Spleen (tissue), 11 donors: ENCODE measurements around the gene FARP1. TPM values are rescaled to one million over a fixed set of nuclear protein-coding genes. Genes with fewer than 3 reads are reported as not detected.
A peak's percentile ranks its signal among the peaks of the same experiment; 100 is the strongest.

Experiments used
- DNase-seq: peaks from one replicate; pipeline ENCODE4 v3.0.0-alpha.2; 2020
- H3K27ac ChIP-seq, 8 donors: fragments of 200-600 bp; sonication (generic) in 7 of 8; 1 replicate in 4 of 8; 2 replicates in 4 of 8; pipeline versions ENCODE4 v1.5.0 to v1.8.0; 2016 to 2021; ENCODE audit warnings: inconsistent platforms in 4 of 8, mild to moderate bottlenecking in 4 of 8, moderate library complexity in 1 of 8
- H3K27me3 ChIP-seq, 7 donors: fragments of 200-600 bp; sonication (generic) in 6 of 7; replicated peaks in 1 of 7; 1 replicate in 4 of 7; 2 replicates in 3 of 7; pipeline versions ENCODE4 v1.5.0 to v1.8.0; 2016 to 2021; ENCODE audit warnings: inconsistent platforms in 3 of 7, mild to moderate bottlenecking in 1 of 7
- H3K36me3 ChIP-seq, 6 donors: fragments of 200-600 bp; sonication (generic) in 5 of 6; 1 replicate in 4 of 6; 2 replicates in 2 of 6; pipeline versions ENCODE4 v1.5.0 to v1.8.0; 2016 to 2021; ENCODE audit warnings: inconsistent platforms in 2 of 6
- H3K4me1 ChIP-seq, 6 donors: fragments of 200-600 bp; sonication (generic) in 5 of 6; 1 replicate in 3 of 6; 2 replicates in 3 of 6; pipeline versions ENCODE4 v1.5.0 to v1.8.0; 2016 to 2021; ENCODE audit warnings: inconsistent platforms in 3 of 6
- H3K4me3 ChIP-seq, 8 donors: fragments of 200-600 bp; sonication (generic) in 7 of 8; 1 replicate in 4 of 8; 2 replicates in 4 of 8; pipeline versions ENCODE4 v1.5.0 to v1.8.0; 2016 to 2021; ENCODE audit warnings: inconsistent platforms in 4 of 8, mild to moderate bottlenecking in 4 of 8, moderate library complexity in 2 of 8
- H3K9me3 ChIP-seq, 8 donors: fragments of 200-600 bp; sonication (generic) in 7 of 8; 1 replicate in 4 of 8; 2 replicates in 4 of 8; pipeline versions ENCODE4 v1.5.0 to v1.8.0; 2016 to 2021; ENCODE audit warnings: inconsistent platforms in 4 of 8
- POLR2A ChIP-seq, 3 donors: fragments of 450-650 bp; IDR thresholded peaks; one replicate each; pipeline ENCODE4 v1.5.1; 2017; ENCODE audit warnings: antibody characterized with exemption in 3 of 3, mild to moderate bottlenecking in 1 of 3
- POLR2AphosphoS5 ChIP-seq, 3 donors: sonication (generic); formaldehyde crosslinking; IDR thresholded peaks; one replicate each; pipeline ENCODE4 v1.5.1; 2017; ENCODE audit warnings: antibody characterized with exemption in 3 of 3
- WGBS, 5 donors: extraction: QIAGEN DNeasy Blood & Tissue Kit in 3 of 5; methylation state at CpG; one replicate each; pipeline versions ENCODE4 v1.1.5 to v1.1.7; 2013 to 2018; 5-methylcytosine and 5-hydroxymethylcytosine counted together
- intact Hi-C: fragments of 100-400 bp; cut with DNase I; formaldehyde crosslinking; loops from one replicate; pipeline ENCODE4 v1.15.0; 2023; ENCODE audit warnings: low total_unique reads
- polyA plus RNA-seq, 3 donors: library from polyadenylated mRNA; stranded (reverse); fragments of 200-250 nt; gene quantifications; one replicate each; pipeline ENCODE4 v1.2.1, GENCODE V29; 2013
- total RNA-seq, 7 donors: library from RNA; depleted of rRNA in 3 of 7; stranded (reverse); fragments of >200 nt in 3 of 7; fragmentation: NEBNext Ultra II Directional in 4 of 7; extraction: Animal tissue kit (Norgen Biotek cat#: 25700) in 4 of 7; gene quantifications; one replicate each; pipeline versions ENCODE4 v1.1.0 to v1.2.1, GENCODE V29; 2016 to 2021
- TF ChIP-seq, protein P1 (sequence below), 11 experiments: fragments of 200-600 bp in 7 of 11; fragments of 450-650 bp in 4 of 11; sonication (generic) in 4 of 11; IDR thresholded peaks in 8 of 11; conservative IDR thresholded peaks in 3 of 11; 1 replicate in 7 of 11; 2 replicates in 4 of 11; pipeline versions ENCODE4 v1.4.0 to v1.8.0; 2016 to 2021; ENCODE audit warnings: antibody characterized with exemption in 11 of 11, inconsistent platforms in 4 of 11, mild to moderate bottlenecking in 1 of 11
- donor health status: healthy with polysubstance abuse.
- donor health status: DM: no; HTN: no; CAD: no; lungs with moderate emphysema.
- donor health status: DM: no; HTN: no; CAD: no.
- donor health status: Bipolar disorder and iron deficiency.
- donor health status: healthy.
- donor health status: DM: no; HTN: no; CAD: no.
- donor health status: DM: yes; HTN: yes; CAD: no.

Gene FARP1
- total and polyA plus RNA-seq, 10 donors = 3.7 to 60.9 (median 33.0) TPM

DNA sequence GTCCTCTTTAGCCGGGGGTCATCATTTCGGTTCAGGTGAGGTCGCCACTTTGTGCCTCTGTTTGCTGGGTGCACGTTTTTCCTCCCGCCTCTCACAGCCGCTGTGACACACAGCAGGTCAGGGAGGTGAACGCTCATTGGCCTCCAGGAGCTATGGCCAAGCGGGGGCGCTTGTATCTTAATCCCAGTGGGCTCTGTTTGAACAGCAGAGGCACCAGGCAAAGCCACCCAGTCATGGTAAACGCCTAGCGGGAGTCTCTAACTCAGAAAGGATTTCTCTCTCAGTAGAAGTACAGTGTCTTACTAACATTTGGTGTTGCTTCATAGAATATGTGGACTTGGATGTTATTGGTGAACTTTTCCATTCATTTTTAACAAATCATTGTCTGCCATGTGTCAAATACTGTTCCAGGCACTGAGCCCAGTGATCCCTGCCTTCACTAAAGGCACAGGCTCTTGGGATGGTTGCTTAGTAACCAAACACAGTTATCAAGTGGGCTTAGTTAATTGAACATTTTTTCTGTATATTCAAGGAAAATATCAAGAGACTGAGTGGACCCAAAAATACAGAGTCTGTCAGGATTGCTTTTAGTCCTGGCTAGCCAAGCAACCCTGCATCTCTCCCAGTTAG lies 247.3 kb downstream of the FARP1 start:
- H3K27ac ChIP-seq = peak overlapping the region in 2 of 8 donors; percentile 31 to 51
- no peaks in the 10 kb centered on the region for H3K4me1 ChIP-seq
- 89 to 96% (median 92%) methylated on average over 11 of the region's 11 CpGs for WGBS, 5 donors
- no peaks in the 10 kb centered on the region for H3K27me3 ChIP-seq
- no peak for DNase-seq
- no peak overlapping the region for H3K4me3 ChIP-seq
- H3K9me3 ChIP-seq = no peaks in the 10 kb centered on the region
- intact Hi-C loops = no loop called here
- TF ChIP-seq, protein P1, sequence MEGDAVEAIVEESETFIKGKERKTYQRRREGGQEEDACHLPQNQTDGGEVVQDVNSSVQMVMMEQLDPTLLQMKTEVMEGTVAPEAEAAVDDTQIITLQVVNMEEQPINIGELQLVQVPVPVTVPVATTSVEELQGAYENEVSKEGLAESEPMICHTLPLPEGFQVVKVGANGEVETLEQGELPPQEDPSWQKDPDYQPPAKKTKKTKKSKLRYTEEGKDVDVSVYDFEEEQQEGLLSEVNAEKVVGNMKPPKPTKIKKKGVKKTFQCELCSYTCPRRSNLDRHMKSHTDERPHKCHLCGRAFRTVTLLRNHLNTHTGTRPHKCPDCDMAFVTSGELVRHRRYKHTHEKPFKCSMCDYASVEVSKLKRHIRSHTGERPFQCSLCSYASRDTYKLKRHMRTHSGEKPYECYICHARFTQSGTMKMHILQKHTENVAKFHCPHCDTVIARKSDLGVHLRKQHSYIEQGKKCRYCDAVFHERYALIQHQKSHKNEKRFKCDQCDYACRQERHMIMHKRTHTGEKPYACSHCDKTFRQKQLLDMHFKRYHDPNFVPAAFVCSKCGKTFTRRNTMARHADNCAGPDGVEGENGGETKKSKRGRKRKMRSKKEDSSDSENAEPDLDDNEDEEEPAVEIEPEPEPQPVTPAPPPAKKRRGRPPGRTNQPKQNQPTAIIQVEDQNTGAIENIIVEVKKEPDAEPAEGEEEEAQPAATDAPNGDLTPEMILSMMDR (IDR thresholded peaks at IDR 0.05 in 8 of 11, conservative IDR thresholded peaks at IDR 0.05 in 3 of 11) = no peak
- TF ChIP-seq POLR2AphosphoS5 (IDR thresholded peaks at IDR 0.05) (no peak), POLR2A (IDR thresholded peaks at IDR 0.05) (no peak)
- peaks cover 0 to 30% (median 10%) of the 10 kb centered on the region in 6 donors for H3K36me3 ChIP-seq

DNA sequence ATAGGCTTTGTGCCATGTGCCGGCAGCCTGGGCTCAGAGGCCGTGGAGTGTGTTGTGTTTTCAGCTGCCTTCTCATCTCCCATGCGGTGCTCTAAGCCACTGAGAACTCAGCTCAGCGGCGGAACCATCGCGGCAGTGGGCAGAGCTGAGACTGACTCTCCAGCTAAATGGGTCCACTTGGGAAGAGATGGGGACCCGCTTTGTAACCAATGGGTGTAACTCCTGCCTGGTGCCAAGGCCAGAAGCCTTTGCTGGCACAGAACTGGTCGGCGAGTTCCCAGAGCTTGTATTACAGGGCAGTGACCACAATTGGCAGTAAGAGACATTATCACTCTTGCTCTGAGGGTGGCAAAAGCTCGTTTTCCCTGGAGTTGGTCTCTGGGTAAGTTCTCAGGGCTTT lies 251.0 kb downstream of the FARP1 start:
- Histone ChIP-seq H3K36me3 (peaks cover 0 to 30% (median 13%) of the 10 kb centered on the region in 6 donors), H3K9me3 (no peaks in the 10 kb centered on the region), H3K4me1 (no peaks in the 10 kb centered on the region), H3K27me3 (no peaks in the 10 kb centered on the region), H3K27ac (no peak overlapping the region), H3K4me3 (no peak overlapping the region)
- intact Hi-C loops = no loop called here
- WGBS, 5 donors = 84 to 94% (median 90%) methylated on average over 5 to 11 of the region's 11 CpGs
- no peak for TF ChIP-seq POLR2A (IDR thresholded peaks at IDR 0.05)
- TF ChIP-seq, protein P1 (IDR thresholded peaks at IDR 0.05 in 8 of 11, conservative IDR thresholded peaks at IDR 0.05 in 3 of 11) = no peak
- DNase-seq = no peak

DNA sequence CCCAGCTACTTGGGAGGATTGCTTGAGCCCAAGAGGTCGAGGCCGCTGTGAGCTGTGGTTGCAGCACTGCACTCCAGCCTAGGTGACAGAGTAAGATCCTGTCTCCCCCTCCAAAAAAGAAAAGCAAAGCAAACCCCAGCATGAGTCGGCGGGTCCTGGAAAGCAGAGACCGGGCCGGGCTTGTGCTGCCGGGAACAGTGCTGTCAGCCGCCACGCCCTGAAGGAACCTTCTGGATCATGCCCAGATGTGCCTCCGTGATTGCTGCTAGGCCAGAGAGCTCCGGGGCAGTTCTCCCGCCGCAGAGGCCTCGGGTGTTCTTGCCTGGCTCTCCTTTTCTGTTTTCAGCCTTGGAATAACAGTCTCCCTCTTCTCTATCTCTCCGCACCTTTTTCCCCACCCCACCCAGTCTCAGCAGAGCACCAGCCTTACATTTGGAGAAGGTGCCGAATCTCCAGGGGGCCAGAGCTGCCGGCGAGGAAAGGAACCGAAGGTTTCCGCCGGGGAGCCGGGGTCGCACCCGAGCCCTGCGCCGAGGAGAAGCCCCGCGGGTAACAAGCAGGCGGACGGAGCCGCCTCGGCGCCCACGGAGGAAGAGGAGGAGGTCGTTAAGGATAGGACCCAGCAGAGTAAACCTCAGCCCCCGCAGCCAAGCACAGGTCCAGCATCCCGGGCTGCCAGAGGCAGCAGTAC lies 252.1 kb downstream of the FARP1 start:
- H3K4me1 ChIP-seq = no peaks in the 10 kb centered on the region
- H3K4me3 ChIP-seq = no peak overlapping the region
- H3K27me3 ChIP-seq = no peaks in the 10 kb centered on the region
- TF ChIP-seq, protein P1 (IDR thresholded peaks at IDR 0.05 in 8 of 11, conservative IDR thresholded peaks at IDR 0.05 in 3 of 11) = no peak
- no peak for TF ChIP-seq POLR2AphosphoS5 (IDR thresholded peaks at IDR 0.05)
- no peak for TF ChIP-seq POLR2A (IDR thresholded peaks at IDR 0.05)
- DNase-seq = no peak
- no peaks in the 10 kb centered on the region for H3K9me3 ChIP-seq
- intact Hi-C loops = no loop called here
- no peak overlapping the region for H3K27ac ChIP-seq
- 93 to 96% (median 94%) methylated on average over 35 to 37 of the region's 37 CpGs for WGBS, 5 donors
- peaks cover 0 to 30% (median 13%) of the 10 kb centered on the region in 6 donors for H3K36me3 ChIP-seq

DNA sequence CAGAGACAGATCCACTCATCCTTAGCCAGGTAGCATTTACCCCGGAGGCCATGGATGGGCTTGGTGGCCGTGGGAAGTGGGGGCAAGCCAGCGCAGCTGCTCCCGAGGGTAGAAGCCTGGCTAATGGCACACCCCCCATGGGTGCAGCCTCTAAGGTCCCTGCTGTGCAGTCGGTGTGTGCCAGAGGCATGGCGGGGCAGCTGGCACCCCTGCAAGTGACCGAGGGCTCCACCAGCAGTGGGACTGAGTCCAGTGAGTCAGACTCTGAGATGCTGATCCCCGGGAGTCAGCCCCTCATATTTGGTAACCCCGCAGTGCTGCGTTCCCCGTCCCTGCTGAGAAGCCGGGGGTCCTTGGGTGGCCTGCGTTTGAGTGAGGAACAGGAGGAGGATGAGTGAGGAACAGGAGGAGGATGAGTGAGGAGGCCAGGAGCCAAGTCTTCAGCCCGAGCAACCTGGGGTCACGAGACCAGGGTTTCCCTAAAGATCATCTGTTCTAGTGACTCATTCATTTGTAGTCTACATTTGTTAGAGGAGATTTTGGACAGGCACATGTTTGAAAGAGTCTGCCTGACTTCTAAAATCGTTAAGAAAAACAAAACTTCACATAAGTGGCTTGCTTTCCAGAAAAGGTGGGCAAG lies 253.3 kb downstream of the FARP1 start:
- TF ChIP-seq, protein P1 (IDR thresholded peaks at IDR 0.05 in 8 of 11, conservative IDR thresholded peaks at IDR 0.05 in 3 of 11) = no peak
- TF ChIP-seq POLR2AphosphoS5 (IDR thresholded peaks at IDR 0.05) = no peak
- no peak for TF ChIP-seq POLR2A (IDR thresholded peaks at IDR 0.05)
- no peak for DNase-seq
- Histone ChIP-seq H3K4me3 (no peak overlapping the region), H3K36me3 (peaks cover 0 to 30% (median 13%) of the 10 kb centered on the region in 6 donors), H3K4me1 (no peaks in the 10 kb centered on the region), H3K27me3 (no peaks in the 10 kb centered on the region), H3K9me3 (no peaks in the 10 kb centered on the region), H3K27ac (no peak overlapping the region)
- WGBS, 5 donors = 82 to 93% (median 91%) methylated on average over 7 to 16 of the region's 16 CpGs
- intact Hi-C loops = no loop called here
